GM12801 (cell line): ENCODE results near the gene ANKRD18A.

Experiments
- CTCF ChIP-seq: IDR thresholded peaks from one replicate; pipeline ENCODE4 v1.5.1; 2011; ENCODE audit warnings: control low read depth; ENCODE audit not compliant: insufficient read length; ENCODE audit errors: extremely low read depth

The ANKRD18A gene

GRCh38 chr9:38523121-38523520 is 97.3 kb downstream of the ANKRD18A start:
- TF ChIP-seq CTCF = no peak

- TF ChIP-seq CTCF = no peak
These were observed 98.6 kb downstream of the ANKRD18A start for GRCh38 chr9:38521762-38522161.
